HAP-1 (cell line): ENCODE results near the gene FNDC8.
"Not testable (repeated sequence)": the region's sequence is repeated elsewhere in the genome, so short reads cannot be mapped to it uniquely, and the experiment has no call there.

ENCODE experiments used
- DNase-seq, 2 experiments: peaks; one replicate each; pipeline ENCODE4 v3.0.0-alpha.2; 2016 to 2020; ENCODE audit warnings: low spot score in 2 of 2
- H3K27me3 ChIP-seq: fragments of 250-450 bp; sonication (Bioruptor Pico); 2 replicates; pipeline ENCODE4 v1.5.1; 2020; ENCODE audit warnings: low read depth, mild to moderate bottlenecking, moderate library complexity
- H3K36me3 ChIP-seq: fragments of 250-450 bp; sonication (Bioruptor Pico); replicated peaks from 2 replicates; pipeline ENCODE4 v1.5.1; 2020; ENCODE audit warnings: mild to moderate bottlenecking
- H3K4me1 ChIP-seq: fragments of 250-450 bp; sonication (Bioruptor Pico); 2 replicates; pipeline ENCODE4 v1.5.1; 2020; ENCODE audit warnings: mild to moderate bottlenecking
- H3K4me3 ChIP-seq: fragments of 250-450 bp; sonication (Bioruptor Pico); 2 replicates; pipeline ENCODE4 v1.5.1; 2020; ENCODE audit warnings: mild to moderate bottlenecking, moderate library complexity
- H3K9me3 ChIP-seq: fragments of 250-450 bp; sonication (Bioruptor Pico); 2 replicates; pipeline ENCODE4 v1.5.1; 2020; ENCODE audit warnings: mild to moderate bottlenecking, moderate library complexity
- in situ Hi-C: fragments of 300-500 bp; cut with MboI; formaldehyde crosslinking; loops from 3 replicates; pipeline ENCODE4 v1.14.3; 2020; ENCODE audit warnings: low sequenced_read_pairs, inconsistent platforms, mixed read lengths

FNDC8 gene

DNA sequence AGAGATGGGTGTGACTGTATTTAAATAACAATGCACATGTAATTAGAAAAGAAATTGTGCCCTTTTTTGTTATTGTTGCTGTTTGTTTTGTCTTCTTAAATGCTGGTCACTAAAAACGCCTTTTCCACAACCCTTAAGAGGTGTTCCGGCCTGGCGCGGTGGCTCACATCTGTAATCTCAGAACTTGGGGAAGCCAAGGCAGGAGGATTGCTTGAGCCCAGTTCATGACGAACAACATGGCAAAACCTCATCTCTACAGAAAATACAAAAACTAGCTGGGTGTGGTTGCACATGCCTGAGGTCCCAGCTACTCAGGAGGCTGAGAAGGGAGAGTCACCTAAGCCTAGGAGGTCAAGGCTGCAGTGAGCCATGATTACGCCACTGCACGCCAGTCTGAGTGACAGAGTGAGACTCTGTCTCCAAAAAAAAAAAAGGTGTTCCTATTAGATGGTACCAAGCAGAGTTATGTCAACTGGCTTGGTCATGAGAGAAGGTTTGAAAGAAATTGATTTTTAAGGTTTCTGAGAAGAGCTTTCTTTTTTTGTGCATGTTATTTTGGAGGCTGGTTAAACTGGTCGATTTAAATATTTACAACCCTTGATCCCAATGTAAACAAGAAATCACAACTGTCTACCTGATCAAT lies 34.4 kb upstream of the FNDC8 start:
- in situ Hi-C loops, result loop anchor here (10.0 kb wide), 1 partner anchor 102 kb away; the partner anchor contains the start of gene LIG3
- H3K4me3 ChIP-seq, result peak overlapping the region; percentile 58
- peak; percentile 40 to 57 for DNase-seq
- H3K36me3 ChIP-seq, result no peaks in the 10 kb centered on the region
- H3K4me1 ChIP-seq, result peaks cover 52% of the 10 kb centered on the region
- no peaks in the 10 kb centered on the region for H3K9me3 ChIP-seq
- no peaks in the 10 kb centered on the region for H3K27me3 ChIP-seq

DNA sequence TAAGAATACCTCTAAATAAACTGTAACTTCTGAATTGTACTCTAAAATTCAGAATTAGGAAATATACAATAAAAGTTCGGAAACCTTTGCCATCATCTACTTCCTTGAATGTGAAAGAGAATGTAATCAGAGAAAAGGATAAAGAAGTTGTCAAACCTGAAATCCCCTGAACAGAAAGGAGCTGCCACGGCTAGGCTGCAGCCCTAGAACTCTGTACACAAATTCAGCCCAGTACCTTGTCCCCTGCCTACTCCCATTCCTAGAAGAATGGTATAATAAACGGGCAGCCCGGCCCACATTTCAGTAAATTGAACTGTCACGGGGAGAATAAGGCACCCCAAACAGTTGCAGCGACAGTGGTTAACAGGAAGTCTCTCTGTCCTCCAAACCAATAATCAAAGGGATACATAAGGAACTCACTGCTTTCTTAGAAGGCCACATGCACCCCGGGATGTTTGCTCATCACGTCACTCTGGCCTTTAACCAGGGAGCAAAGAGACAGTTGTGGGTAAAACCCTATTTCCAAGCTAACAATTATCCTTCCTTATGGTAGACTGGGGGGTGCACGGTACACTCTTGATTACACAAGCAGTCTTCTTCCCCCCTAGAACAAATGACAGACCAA lies 33.6 kb upstream of the FNDC8 start:
- H3K9me3 ChIP-seq, result no peaks in the 10 kb centered on the region
- peaks cover 44% of the 10 kb centered on the region for H3K4me1 ChIP-seq
- in situ Hi-C loops, result loop anchor here (10.0 kb wide), 1 partner anchor 103 kb away; the partner anchor contains the start of gene LIG3
- no peaks in the 10 kb centered on the region for H3K36me3 ChIP-seq
- no peaks in the 10 kb centered on the region for H3K27me3 ChIP-seq
- H3K4me3 ChIP-seq, result peak overlapping the region; percentile 58
- peak in 1 of 2 experiments; percentile 20 for DNase-seq

DNA sequence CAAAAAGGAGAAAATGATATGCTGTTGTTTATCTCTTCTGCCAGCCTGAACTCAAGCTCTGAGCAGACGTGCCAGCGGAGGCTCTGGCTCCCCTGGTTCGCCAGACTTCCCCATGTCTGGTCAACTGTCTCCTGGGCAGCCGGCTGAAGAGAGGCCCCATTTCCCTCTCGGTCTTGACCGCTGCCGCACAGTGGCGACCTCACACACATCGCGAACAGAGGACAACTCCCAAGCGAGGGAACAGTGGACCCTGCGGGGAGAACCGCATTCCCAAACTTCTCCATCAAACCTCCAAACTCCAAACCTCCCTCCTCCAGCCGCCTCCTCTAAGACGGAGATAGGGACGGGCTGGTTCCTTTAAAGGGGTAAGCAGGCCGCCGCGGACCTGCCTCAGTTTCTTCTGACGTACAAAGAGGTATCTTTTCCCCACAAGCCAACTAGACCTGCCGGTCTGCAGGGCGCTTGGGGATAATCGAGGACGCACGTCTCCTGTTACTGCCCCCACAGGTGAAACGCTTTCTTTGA lies 33.0 kb upstream of the FNDC8 start:
- no peaks in the 10 kb centered on the region for H3K9me3 ChIP-seq
- H3K4me3 ChIP-seq, result peak overlapping the region; percentile 58
- H3K4me1 ChIP-seq, result peaks cover 38% of the 10 kb centered on the region
- peak; percentile 33 to 49 for DNase-seq
- in situ Hi-C loops, result loop anchor here (10.0 kb wide), 1 partner anchor 104 kb away; the partner anchor contains the start of gene LIG3
- no peaks in the 10 kb centered on the region for H3K27me3 ChIP-seq
- H3K36me3 ChIP-seq, result no peaks in the 10 kb centered on the region

DNA sequence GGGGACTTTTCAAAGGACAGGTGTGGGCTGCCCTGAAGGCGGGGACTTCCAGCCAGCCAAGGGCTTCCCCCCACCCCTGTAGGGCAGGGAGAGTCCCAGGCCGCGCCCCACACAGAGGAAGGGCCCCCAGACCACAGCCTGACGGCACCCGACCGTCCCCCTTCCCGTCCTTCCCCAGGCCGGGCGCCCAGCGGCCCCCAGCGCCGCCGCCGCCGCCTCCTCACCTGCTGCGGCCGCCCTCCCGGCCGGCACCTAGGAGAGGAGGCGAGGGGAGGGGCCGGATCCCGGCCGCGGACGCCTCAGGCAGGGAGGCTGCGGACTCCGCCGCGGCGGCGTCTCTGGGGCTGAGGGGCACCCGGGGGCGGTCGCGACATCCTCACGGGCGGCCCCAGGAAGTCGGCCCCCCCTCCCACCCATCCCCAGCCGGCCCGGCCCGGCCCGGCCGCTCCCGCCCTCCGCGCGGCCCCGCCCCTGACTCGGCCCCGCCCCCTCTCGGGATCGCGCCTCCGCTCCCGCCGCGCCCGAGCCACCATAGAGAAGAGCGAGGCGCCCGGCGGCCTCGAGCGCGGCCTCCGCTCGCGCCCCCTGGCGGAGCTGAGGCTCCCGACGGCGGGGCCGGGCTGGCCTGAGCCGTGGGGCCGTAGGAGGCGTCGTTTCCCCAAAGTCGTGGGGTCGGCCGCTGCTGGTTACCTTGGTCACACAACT lies 32.4 kb upstream of the FNDC8 start:
- Histone ChIP-seq H3K36me3 (no peaks in the 10 kb centered on the region), H3K4me3 (peak overlapping the region; percentile 58), H3K27me3 (no peaks in the 10 kb centered on the region), H3K9me3 (no peaks in the 10 kb centered on the region), H3K4me1 (peaks cover 37% of the 10 kb centered on the region)
- DNase-seq, result peak; percentile 68 to 89
- in situ Hi-C loops, result loop anchor here (10.0 kb wide), 1 partner anchor 104 kb away; the partner anchor contains the start of gene LIG3

DNA sequence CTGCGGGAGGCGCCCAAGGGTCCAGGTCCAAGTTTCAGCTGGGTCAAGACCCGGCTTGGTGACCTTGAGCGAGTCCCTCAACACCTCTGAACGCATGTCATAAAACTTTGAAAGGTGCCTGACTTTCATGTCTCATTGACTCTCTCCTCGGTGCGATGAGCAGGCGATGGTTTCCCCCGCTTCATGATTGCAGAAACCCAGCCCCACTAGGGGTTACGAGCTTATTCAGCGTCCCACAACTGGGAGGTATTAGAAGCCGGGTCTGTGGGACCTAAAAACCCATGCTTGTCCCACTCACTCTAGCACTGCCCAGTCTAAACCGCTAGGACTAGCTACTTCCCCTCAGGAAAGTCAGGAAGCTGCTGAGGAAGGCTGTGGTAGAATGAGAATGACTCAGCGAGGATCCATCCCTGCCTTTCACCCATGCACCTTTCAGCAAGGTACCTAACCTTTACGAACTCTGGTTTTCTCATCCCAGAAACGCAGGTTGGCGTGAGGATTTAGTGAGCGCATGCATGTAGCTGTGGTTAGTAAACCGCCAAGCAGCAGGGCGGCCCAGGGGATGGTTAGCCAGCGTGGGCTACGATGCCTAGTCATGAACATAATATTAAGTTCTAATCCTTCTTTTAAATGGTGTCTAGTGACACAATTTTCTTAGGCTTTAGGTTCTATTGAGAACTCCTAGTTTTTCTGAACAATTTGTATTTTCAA lies 31.7 kb upstream of the FNDC8 start:
- Histone ChIP-seq H3K4me1 (peaks cover 36% of the 10 kb centered on the region), H3K36me3 (no peaks in the 10 kb centered on the region), H3K4me3 (peak overlapping the region; percentile 19), H3K9me3 (no peaks in the 10 kb centered on the region), H3K27me3 (no peaks in the 10 kb centered on the region)
- peak in 1 of 2 experiments; percentile 31 for DNase-seq
- in situ Hi-C loops, result loop anchor here (10.0 kb wide), 1 partner anchor 105 kb away; the partner anchor contains the start of gene LIG3

DNA sequence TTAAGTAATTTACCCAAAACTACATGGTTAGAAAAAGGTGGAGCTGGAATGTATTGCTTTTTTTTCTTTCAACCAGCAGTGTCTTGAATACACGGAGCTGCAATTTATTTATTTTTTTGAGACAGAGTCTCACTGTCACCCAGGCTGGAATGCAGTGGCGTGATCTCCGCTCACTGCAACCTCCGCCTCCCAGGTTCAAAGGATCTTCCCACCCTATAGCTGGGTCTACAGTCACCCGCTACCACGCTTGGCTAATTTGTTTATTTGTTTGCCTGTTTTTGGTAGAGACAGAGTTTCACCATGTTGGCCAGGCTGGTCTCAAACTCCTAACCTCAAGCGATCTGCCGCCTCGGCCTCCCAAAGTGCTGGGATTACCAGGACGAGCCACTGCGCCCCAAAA lies 30.7 kb upstream of the FNDC8 start:
- H3K9me3 ChIP-seq, in situ Hi-C loops, H3K27me3 ChIP-seq, DNase-seq, H3K4me3 ChIP-seq, H3K36me3 ChIP-seq: not testable (repeated sequence)
- H3K4me1 ChIP-seq, result peaks cover 26% of the 10 kb centered on the region

DNA sequence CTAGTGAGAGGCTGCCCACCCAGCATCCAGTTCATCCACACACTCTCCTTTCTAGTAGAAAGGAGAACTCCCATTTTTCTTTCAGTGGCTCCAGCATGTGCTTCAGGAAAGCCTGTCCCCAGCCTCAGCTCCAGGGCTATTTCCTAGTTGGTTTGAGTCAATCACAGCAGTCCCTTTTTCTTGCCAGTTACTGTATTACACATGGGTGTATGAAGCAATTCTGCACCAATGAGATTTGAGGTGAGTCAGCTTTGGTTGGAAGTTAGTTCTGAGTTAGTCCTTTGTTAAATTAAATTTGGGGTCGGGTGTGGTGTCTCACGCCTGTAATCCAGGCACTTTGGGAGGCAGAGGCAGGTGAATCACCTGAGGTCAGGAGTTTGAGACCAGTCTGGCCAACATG lies 26.5 kb upstream of the FNDC8 start:
- Histone ChIP-seq H3K4me3 (no peak overlapping the region), H3K9me3 (no peaks in the 10 kb centered on the region), H3K27me3 (no peaks in the 10 kb centered on the region), H3K36me3 (peaks cover 9% of the 10 kb centered on the region), H3K4me1 (no peaks in the 10 kb centered on the region)
- in situ Hi-C loops, result no loop called here
- DNase-seq, result no peak

DNA sequence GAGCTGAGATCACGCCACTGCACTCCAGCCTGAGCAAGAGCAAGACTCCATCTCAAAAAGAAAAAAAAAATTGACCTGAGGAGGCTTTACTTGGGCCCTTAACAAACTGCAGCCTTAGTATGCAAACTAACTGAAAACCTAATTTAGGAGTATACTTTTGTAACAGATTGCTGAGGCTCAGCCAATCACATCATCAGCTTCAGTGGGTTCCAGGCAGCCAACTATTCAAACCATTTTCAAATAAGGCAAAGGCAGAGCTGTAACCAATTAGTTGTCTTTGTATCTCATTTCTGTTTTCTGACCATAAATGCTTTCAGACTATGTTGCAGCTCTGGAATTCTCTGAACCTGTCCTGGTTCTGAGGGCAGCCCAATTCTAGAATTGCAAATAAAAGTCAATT lies 25.7 kb upstream of the FNDC8 start:
- in situ Hi-C loops, result no loop called here
- DNase-seq, result no peak
- Histone ChIP-seq H3K4me3 (no peak overlapping the region), H3K36me3 (peaks cover 16% of the 10 kb centered on the region), H3K27me3 (no peaks in the 10 kb centered on the region), H3K9me3 (no peaks in the 10 kb centered on the region), H3K4me1 (no peaks in the 10 kb centered on the region)

DNA sequence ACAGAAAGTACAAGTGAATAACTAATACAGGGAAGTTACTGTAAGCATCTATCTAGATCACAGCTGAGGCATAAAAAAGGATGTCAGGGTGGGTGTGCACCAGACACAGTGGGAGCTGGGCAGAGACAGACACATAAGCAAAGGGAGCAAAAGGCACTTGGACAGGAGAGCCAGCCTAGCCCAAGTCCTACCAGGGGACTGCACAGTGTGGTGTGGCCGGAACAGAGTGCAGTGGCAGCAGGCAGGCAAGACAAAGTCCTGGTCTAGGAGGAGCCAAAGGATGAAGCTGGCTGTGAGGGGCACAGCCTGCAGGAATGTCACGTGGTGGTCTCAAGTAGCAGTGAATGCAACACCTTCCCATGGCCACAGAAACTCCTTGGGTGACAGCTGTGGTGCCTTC lies 23.6 kb upstream of the FNDC8 start:
- no peaks in the 10 kb centered on the region for H3K27me3 ChIP-seq
- peaks cover 24% of the 10 kb centered on the region for H3K36me3 ChIP-seq
- no peaks in the 10 kb centered on the region for H3K9me3 ChIP-seq
- no peak for DNase-seq
- H3K4me3 ChIP-seq, result no peak overlapping the region
- no peaks in the 10 kb centered on the region for H3K4me1 ChIP-seq
- in situ Hi-C loops, result no loop called here

DNA sequence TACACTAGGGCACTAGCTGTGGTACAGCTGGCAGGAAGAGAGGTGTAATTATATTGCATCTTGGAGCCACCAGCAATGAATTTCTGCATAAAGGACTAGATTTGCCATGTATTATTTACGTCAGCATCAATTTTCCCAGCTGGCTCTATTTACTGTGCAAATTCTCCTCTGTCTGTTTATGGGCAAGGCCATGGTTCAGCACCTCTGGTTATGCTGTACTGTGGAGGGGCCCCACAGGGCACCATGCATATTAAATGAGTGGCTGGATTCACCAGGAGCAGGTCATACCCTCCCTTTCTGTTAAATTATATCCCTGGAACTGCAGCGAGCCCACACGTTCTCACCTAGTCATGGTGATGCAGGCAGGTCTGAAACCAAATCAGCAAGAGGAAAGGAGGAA lies 21.5 kb upstream of the FNDC8 start:
- in situ Hi-C loops, result no loop called here
- DNase-seq, result no peak
- Histone ChIP-seq H3K4me1 (no peaks in the 10 kb centered on the region), H3K27me3 (no peaks in the 10 kb centered on the region), H3K4me3 (no peak overlapping the region), H3K36me3 (peaks cover 31% of the 10 kb centered on the region), H3K9me3 (no peaks in the 10 kb centered on the region)

DNA sequence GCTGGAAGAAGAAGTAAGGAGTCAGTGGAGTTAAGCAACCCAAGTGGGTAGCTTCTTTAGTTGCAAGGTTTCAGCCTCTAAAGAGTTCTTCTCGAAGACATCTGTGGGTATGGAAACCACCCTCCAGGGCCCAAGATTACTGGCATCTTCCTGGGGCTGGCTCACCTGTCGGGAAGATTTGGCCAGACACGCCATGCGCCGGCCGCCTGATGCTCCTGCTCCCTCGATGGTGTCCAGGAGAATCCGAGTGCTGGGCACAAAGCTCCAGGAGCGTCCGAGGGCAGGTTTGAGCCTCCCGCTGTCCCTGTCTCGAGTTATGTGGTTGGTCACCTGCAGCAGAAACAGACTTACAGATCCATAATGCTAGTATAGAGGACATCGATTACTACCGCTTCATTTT lies 20.4 kb upstream of the FNDC8 start:
- H3K4me3 ChIP-seq, result no peak overlapping the region
- H3K36me3 ChIP-seq, result peaks cover 42% of the 10 kb centered on the region
- no peaks in the 10 kb centered on the region for H3K27me3 ChIP-seq
- H3K4me1 ChIP-seq, result no peaks in the 10 kb centered on the region
- in situ Hi-C loops, result no loop called here
- H3K9me3 ChIP-seq, result no peaks in the 10 kb centered on the region
- DNase-seq, result no peak

DNA sequence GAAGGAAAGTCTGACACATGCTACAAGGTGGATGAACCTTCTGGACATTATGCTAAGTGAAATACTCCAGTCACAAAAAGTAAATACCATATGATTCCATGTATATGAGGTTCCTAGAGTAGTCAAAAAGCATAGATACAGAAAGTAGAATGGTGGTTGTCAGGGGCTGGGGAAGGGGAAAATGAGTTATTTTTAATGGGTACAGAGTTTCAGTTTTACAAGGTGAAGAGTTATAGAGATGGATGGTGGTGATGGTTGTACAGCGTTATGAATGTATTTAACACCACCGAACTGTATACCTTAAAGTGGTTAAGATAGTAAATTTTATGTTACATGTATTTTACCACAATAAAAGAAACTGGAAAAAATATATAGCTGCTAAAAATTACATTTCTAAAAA lies 19.7 kb upstream of the FNDC8 start:
- H3K4me1 ChIP-seq, result no peaks in the 10 kb centered on the region
- H3K9me3 ChIP-seq, result no peaks in the 10 kb centered on the region
- DNase-seq, result no peak
- peaks cover 49% of the 10 kb centered on the region for H3K36me3 ChIP-seq
- no peak overlapping the region for H3K4me3 ChIP-seq
- in situ Hi-C loops, result no loop called here
- no peaks in the 10 kb centered on the region for H3K27me3 ChIP-seq

DNA sequence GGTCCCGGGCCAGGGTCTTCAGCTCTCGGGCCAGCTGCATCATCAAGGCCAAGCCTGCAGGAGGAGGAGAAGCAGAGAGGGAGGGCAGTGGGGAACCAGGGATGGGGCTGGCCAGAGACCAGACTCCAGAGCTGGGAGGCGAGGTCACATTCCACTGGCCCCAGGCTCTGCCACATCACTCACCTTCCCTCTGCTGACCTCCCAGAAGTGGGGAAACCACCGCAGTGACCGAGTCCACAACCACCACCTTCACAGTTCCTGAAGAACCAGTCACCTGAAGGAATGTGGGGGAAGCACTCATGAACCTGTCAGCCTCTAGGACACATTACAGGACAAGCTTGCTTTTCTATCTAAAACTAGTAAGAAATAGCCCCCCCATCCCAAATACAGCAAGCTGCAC lies 18.1 kb upstream of the FNDC8 start:
- no peaks in the 10 kb centered on the region for H3K27me3 ChIP-seq
- DNase-seq, result no peak
- peaks cover 54% of the 10 kb centered on the region for H3K36me3 ChIP-seq
- no peaks in the 10 kb centered on the region for H3K9me3 ChIP-seq
- H3K4me3 ChIP-seq, result no peak overlapping the region
- H3K4me1 ChIP-seq, result peaks cover 4% of the 10 kb centered on the region
- in situ Hi-C loops, result no loop called here
